Measurements from ENCODE around the gene CYP1B1.
"Not testable (repeated sequence)": the region's sequence is repeated elsewhere in the genome, so short reads cannot be mapped to it uniquely, and the experiment has no call there.

Gene CYP1B1

DNA sequence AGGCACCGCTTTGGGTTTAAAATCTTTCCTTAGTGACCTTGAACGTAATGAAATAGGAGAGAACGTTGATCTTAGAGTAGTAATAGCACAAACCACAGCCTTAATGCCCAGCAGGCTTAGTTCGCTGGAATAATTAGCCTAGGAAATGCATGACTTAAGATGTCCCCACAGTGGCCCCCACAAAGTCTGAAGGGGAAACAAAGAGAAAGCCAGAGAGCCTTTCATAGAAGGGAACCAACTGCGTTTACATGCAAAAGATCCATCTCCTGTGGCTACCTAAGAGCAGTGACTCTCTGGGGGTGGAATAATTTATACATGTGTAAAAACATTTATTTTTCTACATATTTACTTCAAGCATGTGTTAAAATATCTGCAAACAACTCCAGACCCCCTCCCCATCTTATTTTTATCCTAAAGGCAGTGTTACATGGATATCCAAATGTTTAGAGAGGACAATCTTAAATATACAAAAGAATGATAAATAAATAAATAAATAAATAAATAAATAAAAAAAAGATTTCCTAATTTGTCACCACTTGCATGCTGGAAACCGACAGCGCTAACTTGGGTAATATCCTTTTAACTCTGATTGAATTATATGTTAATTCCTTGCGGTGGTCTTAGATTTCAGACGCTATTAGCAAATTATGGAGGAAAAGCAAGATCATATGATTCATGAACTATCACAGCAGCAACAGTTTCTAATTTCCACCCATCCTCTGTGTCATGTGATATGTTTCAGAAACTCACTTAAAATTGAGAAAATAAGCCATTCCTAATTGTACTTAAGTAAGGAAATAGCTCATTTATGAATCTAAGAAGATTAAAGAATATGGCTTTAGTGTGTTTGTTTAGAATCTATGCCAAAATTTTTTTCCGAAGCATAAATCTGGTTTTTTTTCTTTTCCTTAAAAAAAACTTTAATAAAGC lies 23.4 kb upstream of the CYP1B1 start:
- no peak for DNase-seq (ENCODE audit: low read depth in 2 of 2)

DNA sequence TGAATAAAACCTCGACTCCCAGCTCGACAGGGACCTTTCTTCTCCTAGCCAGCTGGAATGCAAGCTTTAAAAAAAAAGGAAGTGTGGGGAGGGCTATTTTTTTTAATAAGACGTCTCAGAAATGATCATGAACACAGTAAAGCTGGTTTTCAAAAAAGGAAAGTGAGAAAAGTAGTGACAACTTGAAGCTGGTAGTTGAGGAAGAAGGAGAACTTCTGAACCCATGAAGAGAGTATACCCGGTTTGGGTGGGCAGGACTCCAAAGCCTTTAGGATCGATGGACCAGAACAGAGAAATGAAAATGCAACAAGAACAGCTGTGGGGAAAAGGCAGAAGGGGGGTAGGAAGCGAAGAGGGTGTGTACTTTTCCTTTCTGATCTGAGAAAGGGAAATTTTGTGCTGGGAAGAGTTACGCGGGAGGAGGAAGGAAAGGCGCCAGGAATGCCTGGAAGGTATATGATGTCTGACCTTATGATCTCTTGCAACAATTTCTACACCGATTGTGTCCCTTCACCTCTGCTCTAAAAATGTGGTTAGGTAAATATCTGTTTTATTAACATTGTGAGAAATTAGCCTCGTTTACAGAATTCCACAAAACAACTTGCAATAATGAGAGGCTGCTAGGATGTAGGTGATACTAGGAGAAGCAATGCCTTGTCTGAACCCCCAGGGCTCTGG lies 22.6 kb upstream of the CYP1B1 start:
- no peak for DNase-seq (ENCODE audit: low read depth in 2 of 2)

DNA sequence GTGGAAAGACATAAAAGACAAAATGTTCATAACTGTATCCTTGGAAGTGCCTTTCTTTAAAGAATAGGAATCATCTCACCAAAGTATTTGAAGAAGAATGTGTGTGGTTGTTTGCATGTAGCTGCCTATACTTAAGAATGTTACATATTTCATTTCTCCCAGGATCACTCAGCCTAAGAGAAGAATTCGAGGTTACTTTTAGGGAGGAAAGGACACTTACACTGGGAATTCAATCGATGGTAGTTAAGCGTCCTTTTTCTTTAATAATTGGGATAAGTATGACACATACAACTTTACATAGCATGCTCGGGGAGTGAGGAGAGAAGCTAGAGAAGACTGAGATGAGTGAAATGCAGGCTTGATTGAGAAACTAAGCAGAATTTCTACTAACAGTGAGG lies 22.0 kb upstream of the CYP1B1 start:
- DNase-seq (ENCODE audit: low read depth in 2 of 2): no peak

DNA sequence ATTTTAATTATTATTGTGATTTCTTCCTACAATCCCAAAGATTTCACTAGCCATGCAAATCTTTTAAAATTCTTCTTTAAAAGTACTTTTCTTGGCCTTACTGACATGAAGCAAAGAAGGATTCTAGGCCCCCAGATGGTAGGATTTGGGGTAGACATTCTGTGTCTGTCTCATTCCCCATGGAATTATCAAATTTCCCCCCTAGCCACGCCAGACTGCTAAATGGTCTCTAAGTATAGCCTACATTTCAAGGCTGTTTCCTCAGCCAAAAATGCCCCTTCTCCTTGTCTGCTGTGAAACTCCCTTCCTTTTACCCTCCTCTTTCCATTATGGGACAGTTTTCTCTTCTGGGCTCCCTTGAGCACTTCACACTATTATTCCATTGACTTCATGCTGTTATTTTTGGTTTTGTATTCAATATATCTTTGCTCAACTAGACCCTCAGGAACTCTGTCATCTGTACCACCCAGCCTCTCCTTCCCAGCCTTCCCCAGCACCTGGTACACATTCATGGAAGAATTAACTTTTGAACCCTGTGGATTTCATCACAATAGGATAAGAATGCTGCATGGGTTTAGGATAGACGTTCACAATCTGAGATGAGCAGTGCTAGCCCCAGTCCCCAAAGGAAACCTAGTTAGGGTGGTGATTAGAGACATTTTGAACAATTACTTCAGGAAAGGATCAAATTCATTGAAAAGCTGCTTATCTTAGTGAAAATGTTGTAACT lies 21.5 kb upstream of the CYP1B1 start:
- no peak for DNase-seq (ENCODE audit: low read depth in 2 of 2)

DNA sequence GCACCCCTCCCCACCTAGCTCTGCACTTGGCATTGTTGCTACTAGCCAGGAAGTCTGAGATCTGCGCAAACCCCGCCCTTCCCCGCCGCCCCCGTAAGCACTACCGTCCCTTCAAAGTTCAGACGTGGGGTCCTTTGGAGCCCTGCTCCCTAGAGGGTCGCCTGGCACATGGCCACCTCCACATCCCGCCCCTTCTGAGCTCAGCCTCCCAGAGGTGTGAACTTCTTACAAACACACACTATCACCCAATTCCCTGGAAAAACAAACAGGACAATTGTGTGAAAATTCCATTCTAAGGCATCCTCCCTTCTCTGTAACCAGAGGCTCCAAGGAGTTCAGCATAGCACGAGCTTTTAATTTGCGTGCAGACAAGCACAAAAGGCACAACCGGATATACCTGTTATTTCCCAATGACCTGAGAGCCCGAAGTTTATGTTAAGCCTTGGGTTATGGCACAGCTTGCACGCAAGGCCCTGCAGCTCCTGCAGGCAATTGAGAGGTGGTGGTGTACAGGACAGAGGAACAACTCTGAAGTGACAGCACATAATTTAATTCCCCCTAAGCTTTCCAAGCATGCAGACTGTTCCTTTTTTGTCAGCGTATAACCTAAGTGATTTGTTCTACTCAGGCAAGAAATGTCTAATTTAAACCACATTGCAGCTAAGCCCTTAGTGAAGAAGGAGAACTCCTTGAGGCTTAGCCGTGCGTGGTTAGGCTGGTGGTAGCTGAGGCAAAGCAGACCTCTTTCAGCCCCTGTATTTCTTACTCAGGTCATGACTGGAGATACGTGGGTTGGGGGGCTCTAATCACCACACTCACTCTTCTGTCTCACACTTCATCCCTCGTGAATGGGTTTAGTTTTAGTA lies 20.3 kb upstream of the CYP1B1 start:
- no peak for DNase-seq (ENCODE audit: low read depth in 2 of 2)

DNA sequence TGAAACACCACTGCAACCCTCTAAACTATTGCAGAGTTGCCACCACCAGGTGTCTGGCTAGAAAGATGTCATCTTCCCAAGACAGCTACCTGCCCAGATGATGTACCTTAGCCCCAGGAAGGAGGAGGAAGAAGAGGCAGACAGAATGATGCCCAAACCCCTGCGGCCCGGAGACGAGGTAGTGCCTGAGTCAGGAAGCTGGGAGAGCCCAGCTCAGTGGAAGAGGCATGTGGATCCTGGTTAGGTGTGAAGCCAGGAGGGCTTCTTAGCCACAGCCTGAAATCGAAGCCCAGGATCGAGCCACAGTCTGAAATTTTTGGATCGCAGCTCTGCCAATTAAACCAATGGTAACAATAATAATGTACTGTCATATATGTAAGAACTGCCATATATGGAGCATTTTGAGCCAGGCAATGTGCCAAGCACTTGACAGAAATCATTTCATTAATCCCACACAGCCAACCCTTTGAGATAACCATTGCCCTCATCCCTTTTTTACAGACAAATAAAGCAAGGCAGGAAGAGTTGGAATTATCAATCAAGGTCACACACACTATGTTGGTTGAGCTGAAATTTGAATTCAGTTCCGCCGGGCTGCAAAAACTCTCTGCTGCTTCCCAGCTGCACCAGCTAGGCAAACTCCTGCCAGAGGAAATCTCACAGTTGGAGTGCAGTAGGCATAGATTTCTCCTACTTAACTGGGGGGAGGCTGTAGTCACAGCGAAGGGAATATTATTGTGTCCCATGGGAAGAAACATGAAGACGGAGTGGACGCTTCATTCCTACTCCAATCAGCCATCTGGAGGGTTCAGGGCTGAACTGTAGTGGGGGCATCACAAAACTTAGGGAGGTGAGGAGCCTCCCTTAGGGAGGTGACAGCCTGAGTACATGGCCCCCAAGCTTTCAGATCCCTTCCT lies 19.4 kb upstream of the CYP1B1 start:
- DNase-seq (ENCODE audit: low read depth in 2 of 2): no peak

DNA sequence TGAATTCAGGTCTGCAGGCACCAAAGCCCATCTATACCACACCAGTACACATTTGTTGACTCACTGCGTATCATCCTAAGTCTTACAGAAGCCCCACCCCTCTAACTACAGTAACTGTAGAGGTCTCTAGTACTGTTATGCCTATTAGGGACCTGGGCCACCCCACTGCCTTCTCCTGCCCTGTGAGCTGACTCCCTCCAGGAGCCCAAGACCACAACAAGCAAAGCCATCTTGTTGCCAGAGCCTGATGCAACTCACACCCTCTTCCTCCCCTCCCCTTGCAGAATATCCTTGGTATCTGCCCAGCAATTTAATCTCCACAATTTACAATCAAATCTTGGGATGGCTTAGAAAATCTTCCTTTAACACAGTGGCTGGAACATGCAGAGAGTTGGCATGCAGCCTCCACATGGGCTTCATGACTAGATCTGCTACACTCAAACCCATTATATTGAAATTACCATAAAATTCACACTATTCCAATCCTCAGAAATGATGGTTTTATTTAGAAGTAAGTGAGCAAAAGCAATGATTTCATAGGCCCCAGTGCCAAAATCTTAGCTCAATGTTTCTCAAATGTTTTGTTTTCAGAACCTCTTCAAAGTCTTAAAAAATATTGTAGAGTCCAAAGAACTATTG lies 17.7 kb upstream of the CYP1B1 start:
- no peak for DNase-seq (ENCODE audit: low read depth in 2 of 2)

DNA sequence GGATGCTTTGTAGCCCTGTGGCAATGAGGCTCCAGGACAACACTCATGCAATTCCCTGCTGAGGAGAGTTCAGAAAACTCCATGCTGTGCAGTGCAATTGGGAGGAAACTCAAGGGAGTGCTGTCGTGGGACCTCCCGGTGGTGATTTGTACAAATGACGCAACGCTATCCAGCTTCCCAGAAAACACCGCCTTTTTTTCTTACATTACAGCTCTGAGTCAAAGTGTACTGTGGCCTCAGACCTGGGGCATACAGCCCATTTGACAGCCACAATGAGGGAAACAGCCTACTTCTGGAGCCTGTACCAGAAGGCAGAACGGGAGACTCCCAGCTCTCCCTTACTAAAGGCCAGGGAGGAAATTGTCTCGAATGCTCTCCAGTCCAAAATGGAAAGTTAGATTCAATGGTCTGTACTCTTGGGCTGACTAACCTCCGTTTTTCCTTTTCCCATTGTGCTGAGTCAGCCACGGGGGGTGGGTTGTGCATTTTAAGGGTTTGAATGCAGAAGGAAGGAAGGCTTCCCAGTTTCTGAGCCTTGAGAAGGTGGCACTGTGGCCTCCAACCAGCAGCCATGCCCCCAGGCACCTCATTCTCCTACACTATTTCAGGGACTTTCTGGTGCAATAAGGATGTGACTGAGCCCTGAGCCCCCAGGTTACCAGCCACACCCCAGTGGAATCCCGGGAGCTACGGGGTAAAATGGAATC lies 16.4 kb upstream of the CYP1B1 start:
- no peak for DNase-seq (ENCODE audit: low read depth in 2 of 2)

DNA sequence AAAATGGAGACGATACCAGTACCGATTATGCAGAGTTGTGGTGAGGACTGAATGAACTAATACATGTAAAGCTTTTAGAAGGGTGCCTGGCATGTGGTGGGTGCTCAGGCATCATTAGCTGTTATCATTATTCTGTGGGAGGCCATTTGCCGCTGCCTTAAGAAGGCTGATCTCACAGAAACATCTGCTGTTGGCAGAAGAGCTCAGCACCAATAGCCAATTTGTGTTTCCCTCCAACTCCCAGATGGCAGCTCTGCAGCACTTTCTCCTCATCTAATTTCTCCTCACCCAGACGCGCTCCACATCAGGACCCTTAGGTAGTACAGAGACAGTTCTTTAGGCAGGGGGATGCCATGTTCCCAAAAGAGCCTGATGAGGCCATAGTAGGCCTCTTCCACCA lies 15.8 kb upstream of the CYP1B1 start:
- no peak for DNase-seq (ENCODE audit: low read depth in 2 of 2)

DNA sequence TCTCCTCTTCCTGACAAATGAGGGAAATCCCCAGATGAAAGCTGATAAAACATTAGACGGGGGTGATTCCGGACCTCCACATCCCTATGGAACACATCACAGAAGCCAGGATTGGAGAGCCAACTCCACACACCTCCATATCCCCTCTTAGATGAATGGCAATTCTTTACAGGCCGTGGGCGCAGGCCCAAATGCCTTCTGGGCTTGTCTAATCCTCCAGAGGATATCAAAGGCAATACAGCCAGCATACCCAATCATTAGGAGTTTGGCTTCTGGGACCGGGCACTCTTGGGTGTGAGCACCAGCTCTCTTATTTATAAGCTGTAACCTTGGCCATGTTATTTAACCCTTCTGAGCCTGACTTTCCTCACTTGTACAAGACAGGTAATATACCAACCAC lies 15.0 kb upstream of the CYP1B1 start:
- no peak for DNase-seq (ENCODE audit: low read depth in 2 of 2)

DNA sequence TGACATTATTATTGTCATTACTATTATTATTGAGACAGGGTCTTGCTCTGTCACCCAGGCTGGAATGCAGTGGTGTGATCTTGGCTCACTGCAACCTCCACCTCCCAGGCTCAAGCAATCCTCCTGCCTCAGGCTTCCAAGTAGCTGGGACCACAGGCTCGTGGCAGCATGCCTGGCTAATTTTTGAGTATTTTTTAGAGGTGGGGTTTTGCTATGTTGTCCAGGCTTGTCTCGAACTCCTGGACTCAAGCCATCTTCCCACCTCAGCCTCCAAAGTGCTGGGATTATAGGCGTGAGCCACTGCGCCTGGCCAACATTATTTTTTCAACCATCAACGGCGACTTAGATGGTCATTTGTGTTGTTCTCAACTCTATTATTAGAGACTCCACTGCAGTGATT lies 14.3 kb upstream of the CYP1B1 start:
- not testable (repeated sequence) for DNase-seq (ENCODE audit: low read depth in 2 of 2)

DNA sequence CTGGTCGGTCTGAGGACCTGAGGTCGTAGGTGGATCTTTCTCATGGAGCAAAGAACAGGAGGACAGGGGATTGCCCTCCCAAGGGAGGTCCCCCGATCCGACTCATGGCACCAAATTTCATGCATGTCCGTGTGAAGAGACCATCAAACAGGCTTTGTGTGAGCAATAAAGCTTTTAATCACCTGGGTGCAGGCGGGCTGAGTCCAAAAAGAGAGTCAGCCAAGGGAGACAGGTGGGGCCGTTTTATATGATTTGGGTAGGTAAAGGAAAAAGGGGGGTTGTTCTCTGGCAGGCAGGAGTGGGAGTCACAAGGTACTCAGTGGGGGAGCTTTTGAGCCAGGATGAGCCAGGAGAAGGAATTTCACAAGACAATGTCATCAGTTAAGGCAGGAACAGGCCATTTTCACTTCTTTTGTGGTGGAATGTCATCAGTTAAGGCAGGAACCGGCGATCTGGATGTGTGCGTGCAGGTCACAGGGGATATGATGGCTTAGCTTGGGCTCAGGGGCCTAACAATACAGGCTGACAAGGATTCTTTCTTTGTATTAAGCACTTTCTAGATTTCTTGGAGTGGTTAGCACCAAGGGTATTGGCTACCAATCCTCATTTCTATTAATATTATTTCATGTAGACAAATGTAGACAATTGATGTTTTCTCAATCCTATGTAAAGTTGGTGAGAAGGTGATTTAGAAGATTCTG lies 10.2 kb upstream of the CYP1B1 start:
- not testable (repeated sequence) for DNase-seq (ENCODE audit: low read depth in 2 of 2)

DNA sequence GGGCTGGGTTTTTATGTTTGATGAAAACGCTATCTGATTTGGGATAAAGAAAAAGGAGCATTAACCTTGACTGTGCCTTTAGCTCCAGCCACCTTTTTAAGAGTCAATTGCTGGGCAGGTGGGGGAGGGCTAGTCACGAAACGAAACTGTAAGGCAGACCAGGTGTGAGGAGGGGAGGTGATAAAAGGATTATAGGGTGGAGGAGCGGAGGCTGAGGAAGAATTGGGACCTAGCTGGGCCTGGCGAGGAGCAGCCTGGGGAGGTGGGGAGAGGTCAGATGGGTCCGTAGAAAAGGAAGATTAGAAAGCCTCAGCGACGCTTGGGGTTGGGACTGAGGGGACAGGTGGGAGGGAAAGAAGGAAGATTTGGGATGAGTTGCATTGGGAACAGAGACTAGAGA lies 8.6 kb upstream of the CYP1B1 start:
- DNase-seq (ENCODE audit: low read depth in 2 of 2): not testable (repeated sequence)

DNA sequence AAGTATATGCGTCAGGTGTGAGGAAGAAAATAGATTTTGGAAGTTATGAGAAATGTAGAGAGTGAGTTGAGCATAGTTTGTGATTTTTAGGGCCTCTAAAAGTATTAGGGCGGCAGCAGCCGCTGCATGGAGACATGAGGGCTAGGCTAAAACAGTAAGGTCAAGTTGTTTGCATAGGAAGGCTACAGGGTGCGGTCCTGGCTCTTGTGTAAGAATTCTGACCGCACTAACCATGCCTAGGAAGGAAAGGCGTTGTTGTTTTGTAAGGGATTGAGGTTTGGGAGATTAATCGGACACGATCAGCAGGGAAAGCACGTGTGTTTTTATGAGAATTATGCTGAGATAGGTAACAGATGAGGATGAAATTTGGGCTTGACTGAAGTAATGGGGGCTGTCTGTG lies 6.8 kb upstream of the CYP1B1 start:
- DNase-seq (ENCODE audit: low read depth in 2 of 2): not testable (repeated sequence)

DNA sequence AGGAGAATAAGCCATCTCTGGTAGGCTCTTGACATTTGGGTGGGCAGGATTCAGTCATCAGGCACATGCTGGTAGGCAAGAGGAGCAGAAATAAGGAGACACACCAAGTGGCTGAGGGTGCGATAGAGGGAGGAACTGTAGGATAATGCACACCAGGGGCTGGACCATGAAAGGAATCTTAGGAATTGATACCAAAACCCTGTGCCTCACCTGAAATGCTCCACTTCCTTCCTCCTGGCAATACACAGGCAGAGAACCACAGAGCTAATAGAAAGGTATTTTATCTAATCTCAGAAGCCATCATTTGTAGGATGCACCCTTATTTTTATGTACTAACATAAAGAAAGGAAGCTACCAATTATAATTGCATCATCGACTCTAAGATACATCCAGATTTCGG lies 4.4 kb upstream of the CYP1B1 start:
- DNase-seq (ENCODE audit: low read depth in 2 of 2): no peak

DNA sequence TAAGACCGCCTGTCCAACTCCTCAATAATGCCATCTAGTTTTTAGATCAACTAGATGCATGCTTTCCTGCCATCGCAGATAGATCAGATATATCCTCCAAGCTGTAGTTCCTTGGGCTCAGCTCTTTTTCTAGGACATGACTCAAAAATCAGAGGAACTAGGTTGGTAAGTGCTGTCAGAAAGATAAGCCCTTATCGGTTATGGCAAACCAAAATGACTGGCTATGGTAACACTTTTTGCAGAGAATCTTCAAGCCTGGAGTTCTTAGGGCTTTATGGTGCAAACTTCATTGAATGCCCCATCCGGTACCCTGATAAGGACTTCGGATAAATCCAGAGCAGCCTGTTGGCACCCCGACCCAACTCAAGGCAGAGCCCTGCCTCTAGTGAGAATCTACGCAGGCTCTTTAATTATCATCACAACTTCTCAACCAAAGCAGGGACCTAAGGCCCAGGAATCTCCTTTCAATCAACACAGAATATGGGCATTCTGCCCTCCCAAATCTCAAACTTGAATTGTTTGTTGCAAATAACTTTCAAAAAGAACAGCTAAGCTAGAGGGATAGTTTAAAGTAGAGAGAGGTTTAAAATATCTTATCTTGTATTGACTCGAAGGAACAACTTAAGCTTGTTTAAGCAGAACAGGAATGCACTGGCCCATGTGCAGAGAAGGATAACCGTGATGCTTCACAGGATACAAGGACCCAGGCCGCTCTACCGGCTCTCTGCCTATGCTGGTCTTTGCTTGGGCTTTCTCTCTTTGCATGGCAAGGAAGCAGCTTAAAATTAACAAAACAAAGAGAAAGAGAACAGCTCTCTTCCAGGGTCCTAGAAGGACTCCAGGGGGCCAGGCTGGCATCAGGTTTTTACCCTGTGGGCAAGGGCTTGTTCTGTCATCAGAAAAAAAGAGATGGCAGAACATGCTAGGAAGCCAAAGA lies 3.4 kb upstream of the CYP1B1 start:
- DNase-seq (ENCODE audit: low read depth in 2 of 2): no peak

DNA sequence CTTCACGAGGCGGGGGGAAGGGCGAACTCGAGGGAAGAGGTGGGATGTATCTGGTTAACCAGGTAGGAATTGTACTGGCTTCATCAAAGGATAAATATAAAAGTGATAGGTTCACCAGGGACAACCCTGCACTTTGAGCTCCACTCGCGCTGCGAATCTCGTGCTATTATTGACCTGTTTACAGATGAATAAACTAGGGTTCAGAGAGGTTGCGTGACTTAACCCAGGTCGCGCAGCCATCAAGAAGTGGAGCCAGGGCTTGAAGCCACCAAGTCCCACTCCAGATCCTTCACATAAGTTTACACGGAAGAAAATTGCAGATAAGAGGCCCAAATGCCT lies 1.4 kb upstream of the CYP1B1 start:
- no peak for DNase-seq (ENCODE audit: low read depth in 2 of 2)
